HG03432 (cell line): ENCODE results near the gene RAN.
"Not testable (repeated sequence)": the region's sequence is repeated elsewhere in the genome, so short reads cannot be mapped to it uniquely, and the experiment has no call there.

Source experiments
- ATAC-seq: cut with Tn5 transposase; IDR thresholded peaks from one replicate; pipeline ENCODE4 v1.9.1; 2021; ENCODE audit warnings: mild to moderate bottlenecking, moderate library complexity; ENCODE audit not compliant: unreplicated experiment

The RAN gene

GRCh38 chr12:130877333-130877732 is 5.5 kb downstream of the RAN start:
- ATAC-seq: no peak

GRCh38 chr12:130878193-130879185 is 6.6 kb downstream of the RAN start:
- ATAC-seq: no peak

DNA sequence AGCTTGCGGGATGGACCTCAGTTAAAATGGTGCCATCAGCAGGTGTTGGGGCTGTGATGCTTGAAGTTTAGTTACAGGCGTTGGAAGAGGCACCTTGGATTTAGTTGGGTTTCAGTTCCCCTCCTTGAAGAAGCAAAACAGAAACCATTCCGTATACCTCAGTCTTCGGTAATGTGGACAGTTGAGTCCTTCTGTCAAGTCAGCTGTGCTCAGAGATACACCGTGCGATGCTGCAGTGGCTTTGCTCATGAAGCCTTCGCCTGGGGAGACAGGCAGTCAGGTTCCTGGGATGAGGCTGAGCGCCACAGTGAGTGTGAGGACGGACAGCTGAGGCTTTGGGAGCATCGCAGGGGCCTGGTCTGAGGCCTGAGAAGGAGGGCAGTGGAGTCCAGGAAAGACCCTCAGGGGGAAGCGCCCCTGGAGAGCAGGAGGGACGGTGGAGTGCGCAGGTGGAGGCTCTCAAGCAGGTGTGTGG is 7.4 kb downstream of the RAN start:
- peak; percentile 84 for ATAC-seq

DNA sequence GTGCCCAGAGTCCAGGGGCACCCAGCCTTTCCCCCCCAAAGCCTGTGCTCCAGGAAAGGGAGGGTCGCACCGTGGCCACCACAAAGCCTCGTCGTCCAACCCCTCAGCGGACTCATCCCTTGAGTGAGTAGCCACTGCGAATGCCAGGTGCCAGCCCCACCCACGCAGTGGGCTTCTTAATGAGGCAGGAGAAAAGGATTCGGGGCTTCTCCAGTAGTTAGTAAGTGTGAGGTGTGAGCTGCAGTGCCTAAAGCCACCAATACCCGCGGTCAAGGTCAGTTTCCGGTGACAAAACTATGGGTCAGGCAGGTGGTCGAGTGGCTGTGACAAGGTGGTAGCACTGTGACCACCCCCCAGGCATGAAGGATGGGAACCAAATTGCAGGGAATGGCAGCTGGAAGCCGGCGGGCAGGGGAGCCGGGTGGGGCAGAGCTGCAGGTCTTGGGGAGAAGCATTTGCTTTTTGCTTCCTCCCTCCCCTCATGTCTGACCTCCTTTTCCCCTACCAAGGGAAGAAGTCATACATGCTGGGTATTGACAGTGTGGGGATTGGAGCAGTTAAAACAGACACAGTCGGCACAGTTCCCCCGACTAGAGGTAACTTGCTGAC is 8.0 kb downstream of the RAN start:
- ATAC-seq: no peak

DNA sequence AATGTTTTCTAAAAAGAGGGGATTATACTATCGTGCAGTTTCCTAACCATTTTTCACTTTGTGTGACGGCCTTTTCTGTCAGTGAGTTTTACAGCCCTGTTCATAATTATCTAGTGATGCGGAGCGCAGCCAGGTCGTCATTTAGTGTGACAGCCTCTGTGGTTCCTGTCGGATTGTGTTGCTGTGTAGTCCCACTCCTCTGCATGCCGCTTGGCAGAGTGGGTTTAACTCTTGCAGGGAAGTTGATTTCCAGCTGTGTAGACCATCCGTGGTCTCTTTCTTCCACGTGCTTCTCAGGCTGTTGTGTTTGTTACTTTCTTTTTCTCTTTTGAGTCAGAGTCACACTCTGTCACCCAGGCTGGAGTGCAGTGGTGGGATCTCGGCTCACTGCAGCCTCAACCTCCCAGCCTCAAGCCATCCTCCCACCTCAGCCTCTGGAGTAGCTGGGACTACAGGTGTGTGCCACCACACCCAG is 8.6 kb downstream of the RAN start:
- ATAC-seq: no peak

- ATAC-seq: no peak
Observed at GRCh38 chr12:130881046-130881445, 9.2 kb downstream of the RAN start.

- no peak for ATAC-seq
Observed at GRCh38 chr12:130881548-130881947, 9.7 kb downstream of the RAN start.

DNA sequence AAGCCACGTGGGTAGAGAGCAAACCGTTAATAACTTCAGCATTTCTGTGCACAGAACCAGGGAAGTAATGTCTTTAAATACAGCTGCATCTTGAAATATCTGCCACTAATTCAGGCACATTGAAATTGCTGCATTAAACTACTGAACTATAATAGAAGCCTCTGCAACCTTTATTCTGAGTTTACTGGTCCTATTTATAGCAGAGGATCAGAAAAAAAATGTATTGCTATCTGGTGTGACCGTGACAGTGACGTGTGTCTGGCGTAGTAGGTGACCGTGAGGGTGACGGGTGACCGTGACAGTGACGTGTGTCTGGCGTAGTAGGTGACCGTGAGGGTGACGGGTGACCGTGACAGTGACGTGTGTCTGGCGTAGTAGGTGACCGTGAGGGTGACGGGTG is 15.3 kb downstream of the RAN start:
- ATAC-seq: not testable (repeated sequence)

DNA sequence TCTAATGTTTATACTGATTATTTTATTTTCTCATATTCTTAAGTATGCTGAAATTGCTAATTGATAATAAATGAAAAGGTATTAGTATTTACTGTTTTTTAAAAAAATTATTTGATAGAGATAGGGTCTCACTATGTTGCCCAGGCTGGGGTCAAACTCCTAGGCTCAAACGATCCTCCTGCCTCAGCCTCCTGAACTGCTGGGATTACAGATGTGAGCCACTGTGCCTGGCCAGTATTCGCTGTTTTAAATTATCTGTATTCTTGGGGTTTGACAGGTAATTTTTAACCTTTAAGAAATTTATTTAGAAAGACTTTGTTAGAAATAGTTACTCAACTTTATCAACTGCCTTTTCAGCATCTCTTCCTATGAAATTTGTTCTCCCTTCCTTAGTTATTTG is 32.2 kb downstream of the RAN start:
- ATAC-seq: no peak

GRCh38 chr12:130904936-130905455 is 33.1 kb downstream of the RAN start:
- ATAC-seq: not testable (repeated sequence)

DNA sequence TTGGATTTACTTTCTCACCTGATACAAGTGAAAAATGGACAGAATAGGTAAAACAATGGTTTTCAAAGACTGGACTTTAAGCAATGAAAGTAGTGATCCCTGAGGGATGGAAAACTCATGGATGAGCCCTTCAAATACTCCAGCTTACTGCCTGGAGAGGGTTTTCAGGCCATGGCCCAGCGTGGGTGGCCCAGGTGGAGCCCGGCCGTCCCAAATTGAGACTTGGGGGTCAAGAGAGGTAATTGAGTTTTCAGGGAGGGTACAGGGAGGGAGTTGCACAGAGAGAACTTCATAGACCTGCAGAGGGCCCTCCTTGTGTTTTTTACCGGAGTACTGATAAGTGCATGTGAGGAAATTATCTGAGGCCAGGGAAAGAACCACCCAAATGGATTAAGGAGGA is 37.2 kb downstream of the RAN start:
- no peak for ATAC-seq

DNA sequence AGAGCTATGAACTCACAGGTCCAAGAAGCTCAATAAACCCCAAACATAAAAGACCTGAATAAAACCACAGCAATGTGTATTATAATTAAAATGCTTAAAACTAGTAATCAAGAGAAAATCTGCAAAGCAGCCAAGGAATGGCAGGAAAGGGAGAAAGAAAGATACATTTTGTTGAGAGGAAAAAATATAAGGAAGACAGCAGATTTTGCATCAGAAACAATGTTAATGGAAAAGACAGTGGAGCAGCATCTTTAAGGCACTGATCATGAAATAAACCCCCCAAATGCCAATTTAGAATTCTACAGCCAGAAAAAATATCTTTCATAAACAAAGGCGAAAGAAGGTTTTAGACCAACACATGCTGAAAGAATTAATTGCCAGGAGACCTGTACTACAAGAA is 39.3 kb downstream of the RAN start:
- no peak for ATAC-seq

DNA sequence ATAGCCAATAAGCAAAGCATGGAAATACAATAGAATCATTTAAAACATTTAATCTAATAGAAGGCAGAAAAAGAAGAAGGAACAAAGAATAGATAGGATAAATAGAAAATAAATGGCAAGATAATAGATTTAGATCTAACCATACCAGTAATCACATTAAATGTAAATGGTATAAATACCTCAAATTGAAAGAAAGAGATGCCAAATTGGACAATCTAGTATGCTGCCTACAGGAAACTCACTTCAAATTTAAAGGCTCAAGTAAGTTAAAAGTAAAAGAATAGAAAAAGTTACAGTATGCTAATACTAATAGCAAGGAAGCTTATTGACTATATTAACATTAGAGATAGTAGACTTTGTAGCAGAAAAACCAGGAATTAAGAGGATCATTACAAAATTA is 40.1 kb downstream of the RAN start:
- no peak for ATAC-seq

GRCh38 chr12:130916241-130916911 is 44.5 kb downstream of the RAN start:
- ATAC-seq: peak; percentile 74

GRCh38 chr12:130917607-130918006 is 45.7 kb downstream of the RAN start:
- no peak for ATAC-seq

- ATAC-seq: no peak
Observed at GRCh38 chr12:130919086-130919485, 47.2 kb downstream of the RAN start.

GRCh38 chr12:130920119-130920703 is 48.3 kb downstream of the RAN start:
- no peak for ATAC-seq

- no peak for ATAC-seq
Observed at GRCh38 chr12:130920723-130921381, 49.0 kb downstream of the RAN start.

GRCh38 chr12:130922511-130922953 is 50.7 kb downstream of the RAN start:
- ATAC-seq: no peak
